Osteocyte (in vitro differentiated cells): Measurements from ENCODE around the gene NTSR1. TPM values are rescaled to one million over a fixed set of nuclear protein-coding genes. Genes with fewer than 3 reads are reported as not detected.

Experiments used
- DNase-seq: peaks from one replicate; pipeline ENCODE4 v3.0.0; 2021; ENCODE audit warnings: mixed read lengths; ENCODE audit not compliant: unreplicated experiment; ENCODE audit errors: extremely low spot score
- H3K27ac Mint-ChIP-seq: one replicate; pipeline ENCODE4 v1.8.0; 2021; ENCODE audit warnings: mild to moderate bottlenecking, mixed read lengths; ENCODE audit not compliant: unreplicated experiment
- H3K27me3 Mint-ChIP-seq: one replicate; pipeline ENCODE4 v1.8.0; 2021; ENCODE audit warnings: mixed read lengths; ENCODE audit not compliant: unreplicated experiment
- H3K36me3 Mint-ChIP-seq: one replicate; pipeline ENCODE4 v1.8.0; 2021; ENCODE audit warnings: mixed read lengths; ENCODE audit not compliant: unreplicated experiment
- H3K4me1 Mint-ChIP-seq: one replicate; pipeline ENCODE4 v1.8.0; 2021; ENCODE audit warnings: mixed read lengths; ENCODE audit not compliant: unreplicated experiment
- H3K4me3 Mint-ChIP-seq: one replicate; pipeline ENCODE4 v1.8.0; 2021; ENCODE audit warnings: mild to moderate bottlenecking, moderate library complexity, mixed read lengths; ENCODE audit not compliant: unreplicated experiment
- H3K9me3 Mint-ChIP-seq: one replicate; pipeline ENCODE4 v1.8.0; 2021; ENCODE audit warnings: mixed read lengths; ENCODE audit not compliant: unreplicated experiment
- total RNA-seq: library from RNA; stranded (reverse); gene quantifications from 2 replicates; pipeline ENCODE4 v1.2.1, GENCODE V29; 2021
- TF ChIP-seq, protein P1 (sequence below): fragments of 200-600 bp; sonication (generic); IDR thresholded peaks from 2 replicates; pipeline ENCODE4 v1.5.0; 2021; ENCODE audit warnings: antibody characterized with exemption, mild to moderate bottlenecking, moderate library complexity

Gene NTSR1
- total RNA-seq, 1 donor from 2014 or later = 0.11 TPM

DNA sequence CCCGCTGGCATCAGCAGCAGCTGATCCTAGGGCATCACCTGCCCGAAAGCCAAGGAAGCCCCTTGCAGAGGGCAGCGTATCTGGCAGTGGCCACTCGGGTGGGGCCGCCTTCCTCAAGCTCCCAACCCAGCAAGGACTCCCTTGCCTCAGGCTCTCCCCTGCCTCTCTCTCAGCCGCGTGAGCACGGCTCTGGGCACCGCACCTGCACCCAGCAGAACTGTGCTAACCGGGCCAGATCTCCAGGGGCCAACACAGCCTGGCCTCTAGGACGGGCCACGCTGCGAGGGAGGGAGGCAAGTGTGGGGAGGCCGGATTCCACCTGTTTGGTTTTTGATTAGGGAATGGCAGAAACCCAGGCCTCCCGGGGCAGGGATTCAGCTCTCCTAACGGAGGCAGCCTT is 75.9 kb downstream of the NTSR1 start:
- TF ChIP-seq, protein P1, sequence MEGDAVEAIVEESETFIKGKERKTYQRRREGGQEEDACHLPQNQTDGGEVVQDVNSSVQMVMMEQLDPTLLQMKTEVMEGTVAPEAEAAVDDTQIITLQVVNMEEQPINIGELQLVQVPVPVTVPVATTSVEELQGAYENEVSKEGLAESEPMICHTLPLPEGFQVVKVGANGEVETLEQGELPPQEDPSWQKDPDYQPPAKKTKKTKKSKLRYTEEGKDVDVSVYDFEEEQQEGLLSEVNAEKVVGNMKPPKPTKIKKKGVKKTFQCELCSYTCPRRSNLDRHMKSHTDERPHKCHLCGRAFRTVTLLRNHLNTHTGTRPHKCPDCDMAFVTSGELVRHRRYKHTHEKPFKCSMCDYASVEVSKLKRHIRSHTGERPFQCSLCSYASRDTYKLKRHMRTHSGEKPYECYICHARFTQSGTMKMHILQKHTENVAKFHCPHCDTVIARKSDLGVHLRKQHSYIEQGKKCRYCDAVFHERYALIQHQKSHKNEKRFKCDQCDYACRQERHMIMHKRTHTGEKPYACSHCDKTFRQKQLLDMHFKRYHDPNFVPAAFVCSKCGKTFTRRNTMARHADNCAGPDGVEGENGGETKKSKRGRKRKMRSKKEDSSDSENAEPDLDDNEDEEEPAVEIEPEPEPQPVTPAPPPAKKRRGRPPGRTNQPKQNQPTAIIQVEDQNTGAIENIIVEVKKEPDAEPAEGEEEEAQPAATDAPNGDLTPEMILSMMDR = no peak
- no peak overlapping the region for H3K4me3 Mint-ChIP-seq
- no peaks in the 10 kb centered on the region for H3K4me1 Mint-ChIP-seq
- no peaks in the 10 kb centered on the region for H3K9me3 Mint-ChIP-seq
- H3K36me3 Mint-ChIP-seq = no peaks in the 10 kb centered on the region
- no peak for DNase-seq
- peaks cover 21% of the 10 kb centered on the region for H3K27me3 Mint-ChIP-seq
- no peak overlapping the region for H3K27ac Mint-ChIP-seq

DNA sequence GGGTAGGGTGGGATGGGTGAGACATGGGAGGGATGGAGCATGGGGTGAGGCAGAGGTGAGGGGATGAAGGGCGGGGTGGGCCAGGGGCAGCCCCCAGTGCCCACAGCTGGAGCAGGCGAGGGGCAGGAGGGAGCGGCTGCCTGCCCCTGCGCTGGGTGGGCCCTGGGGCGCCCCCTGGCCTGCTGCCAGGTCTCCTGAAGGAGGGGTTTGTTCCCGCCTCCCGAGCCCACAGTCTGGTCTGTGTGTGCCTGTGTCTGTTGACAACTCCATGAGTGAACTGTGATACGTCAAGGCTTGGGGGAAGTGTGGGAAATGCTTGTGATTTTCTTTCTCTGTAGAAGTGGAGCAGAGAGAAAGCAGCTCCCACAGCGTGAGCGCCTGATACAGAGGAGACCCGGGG is 76.8 kb downstream of the NTSR1 start:
- H3K4me1 Mint-ChIP-seq = no peaks in the 10 kb centered on the region
- DNase-seq = no peak
- no peaks in the 10 kb centered on the region for H3K36me3 Mint-ChIP-seq
- H3K4me3 Mint-ChIP-seq = no peak overlapping the region
- H3K27me3 Mint-ChIP-seq = peaks cover 21% of the 10 kb centered on the region
- H3K9me3 Mint-ChIP-seq = no peaks in the 10 kb centered on the region
- no peak overlapping the region for H3K27ac Mint-ChIP-seq
- TF ChIP-seq, protein P1 = no peak

DNA sequence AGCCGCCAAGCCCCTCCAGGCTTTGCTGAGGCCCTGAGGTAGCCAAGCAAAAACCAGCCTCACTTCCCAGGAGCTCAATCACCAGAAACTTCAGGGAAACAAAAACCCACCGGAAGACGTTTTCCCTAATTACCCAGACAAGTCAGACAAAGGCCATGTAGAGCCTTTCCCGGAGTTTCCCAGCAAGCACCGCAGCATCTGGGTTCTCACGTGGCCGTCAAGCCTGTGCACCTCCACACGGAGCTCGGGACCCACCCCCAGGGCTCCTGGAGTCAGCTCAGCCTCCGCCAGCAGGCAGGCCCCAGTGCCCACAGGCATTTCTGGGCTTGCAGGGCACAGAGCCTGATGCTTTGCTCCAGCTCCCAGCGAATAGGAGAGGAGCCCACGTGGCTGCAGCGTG is 77.5 kb downstream of the NTSR1 start:
- peaks cover 21% of the 10 kb centered on the region for H3K27me3 Mint-ChIP-seq
- peaks cover 1% of the 10 kb centered on the region for H3K4me1 Mint-ChIP-seq
- no peaks in the 10 kb centered on the region for H3K9me3 Mint-ChIP-seq
- H3K36me3 Mint-ChIP-seq = no peaks in the 10 kb centered on the region
- TF ChIP-seq, protein P1 = no peak
- DNase-seq = no peak
- no peak overlapping the region for H3K4me3 Mint-ChIP-seq
- H3K27ac Mint-ChIP-seq = no peak overlapping the region

DNA sequence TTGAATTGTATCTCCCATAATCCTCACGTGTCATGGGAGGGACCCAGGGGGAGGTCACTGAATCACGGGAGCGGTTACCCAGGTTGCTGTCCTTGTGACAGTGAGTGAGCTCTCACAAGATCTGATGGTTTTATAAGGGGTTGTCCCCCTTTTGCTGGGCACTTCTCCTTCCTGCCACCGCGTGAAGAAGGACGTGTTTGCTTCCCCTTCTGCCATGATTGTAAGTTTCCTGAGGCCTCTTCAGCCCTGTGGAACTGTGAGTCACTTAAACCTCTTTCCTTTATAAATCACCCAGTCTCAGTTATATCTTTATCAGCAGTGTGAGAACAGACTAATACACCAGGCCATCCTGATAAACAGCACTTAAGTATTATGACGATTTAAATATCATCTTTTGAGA is 78.7 kb downstream of the NTSR1 start:
- Mint-ChIP-seq H3K9me3 (no peaks in the 10 kb centered on the region), H3K36me3 (no peaks in the 10 kb centered on the region), H3K4me3 (no peak overlapping the region), H3K4me1 (peaks cover 9% of the 10 kb centered on the region), H3K27me3 (peaks cover 21% of the 10 kb centered on the region), H3K27ac (no peak overlapping the region)
- TF ChIP-seq, protein P1 = no peak
- no peak for DNase-seq

DNA sequence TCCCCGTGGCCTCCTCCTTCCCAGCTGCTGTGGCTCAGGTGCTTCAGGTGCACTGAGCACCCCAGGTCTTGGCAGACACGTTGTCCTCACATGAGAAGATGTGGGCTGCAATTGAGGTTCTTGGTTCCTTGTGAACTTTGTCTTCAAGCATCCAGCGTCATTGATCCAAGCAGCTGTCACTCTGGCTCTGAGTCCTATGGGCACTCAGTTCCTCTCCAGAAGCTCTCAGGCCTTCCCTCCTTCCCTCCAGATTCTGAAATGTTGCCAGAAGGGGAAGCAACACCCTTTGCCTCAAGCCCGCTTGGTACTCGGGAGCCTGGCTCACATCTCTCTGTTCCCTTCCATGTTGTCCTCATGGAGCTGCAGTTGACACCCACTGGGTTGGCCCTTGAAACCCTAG is 79.2 kb downstream of the NTSR1 start:
- peaks cover 9% of the 10 kb centered on the region for H3K4me1 Mint-ChIP-seq
- no peaks in the 10 kb centered on the region for H3K36me3 Mint-ChIP-seq
- TF ChIP-seq, protein P1 = no peak
- H3K9me3 Mint-ChIP-seq = no peaks in the 10 kb centered on the region
- H3K4me3 Mint-ChIP-seq = no peak overlapping the region
- no peak overlapping the region for H3K27ac Mint-ChIP-seq
- peaks cover 18% of the 10 kb centered on the region for H3K27me3 Mint-ChIP-seq
- DNase-seq = no peak
